Endodermal cell (in vitro differentiated cells): Measurements from ENCODE around the gene HTD2. TPM values are rescaled to one million over a fixed set of nuclear protein-coding genes. Genes with fewer than 3 reads are reported as not detected.
"Not testable (repeated sequence)": the region's sequence is repeated elsewhere in the genome, so short reads cannot be mapped to it uniquely, and the experiment has no call there.

ENCODE experiments used
- DNase-seq: peaks from one replicate; pipeline ENCODE4 v3.0.0-alpha.2; 2017
- H3K27ac ChIP-seq: 2 replicates; pipeline ENCODE4 v1.5.1; 2013; ENCODE audit warnings: mild to moderate bottlenecking, low read depth, low read length, moderate library complexity
- H3K27me3 ChIP-seq: 2 replicates; pipeline ENCODE4 v1.6.1; 2013; ENCODE audit warnings: mild to moderate bottlenecking, low read length, moderate library complexity; ENCODE audit not compliant: insufficient read depth, control insufficient read depth, poor library complexity, severe bottlenecking
- H3K36me3 ChIP-seq: 2 replicates; pipeline ENCODE4 v1.7.0; 2013; ENCODE audit warnings: mild to moderate bottlenecking, low read length, moderate library complexity; ENCODE audit not compliant: control insufficient read depth, insufficient read depth
- H3K4me1 ChIP-seq: one replicate; pipeline ENCODE4 v1.7.0; 2013; ENCODE audit warnings: low read length; ENCODE audit not compliant: control insufficient read depth, insufficient read depth
- H3K4me3 ChIP-seq: 2 replicates; pipeline ENCODE4 v1.5.1; 2013; ENCODE audit warnings: mild to moderate bottlenecking, low read length, moderate library complexity
- H3K9ac ChIP-seq: 2 replicates; pipeline ENCODE4 v1.6.1; 2013; ENCODE audit warnings: mild to moderate bottlenecking, low read length, moderate library complexity; ENCODE audit not compliant: poor library complexity, severe bottlenecking; ENCODE audit errors: extremely low read depth
- H3K9me3 ChIP-seq: 2 replicates; pipeline ENCODE4 v1.6.1; 2013; ENCODE audit warnings: mild to moderate bottlenecking, low read length, moderate library complexity; ENCODE audit not compliant: control insufficient read depth
- H3K27ac Mint-ChIP-seq: 2 replicates; pipeline ENCODE4 v1.8.0; 2020; ENCODE audit warnings: mixed read lengths
- H3K27me3 Mint-ChIP-seq: 2 replicates; pipeline ENCODE4 v1.8.0; 2021; ENCODE audit warnings: mild to moderate bottlenecking, mixed read lengths; ENCODE audit not compliant: insufficient read depth
- H3K36me3 Mint-ChIP-seq: 2 replicates; pipeline ENCODE4 v1.8.0; 2020; ENCODE audit warnings: low read depth, mixed read lengths
- H3K4me1 Mint-ChIP-seq: 2 replicates; pipeline ENCODE4 v1.8.0; 2020; ENCODE audit warnings: mixed read lengths
- H3K4me3 Mint-ChIP-seq: 2 replicates; pipeline ENCODE4 v1.8.0; 2020; ENCODE audit warnings: mild to moderate bottlenecking, moderate library complexity, mixed read lengths
- H3K9me3 Mint-ChIP-seq: 2 replicates; pipeline ENCODE4 v1.8.0; 2020; ENCODE audit warnings: mild to moderate bottlenecking, mixed read lengths
- CTCF ChIP-seq: fragments of 200-600 bp; sonication (generic); conservative IDR thresholded peaks from 2 replicates; pipeline ENCODE4 v1.5.0; 2021; ENCODE audit warnings: antibody characterized with exemption, mild to moderate bottlenecking
- WGBS, 2 experiments: methylation state at CpG; one replicate each; pipeline versions ENCODE4 v1.1.5 to v1.1.7; 2013; ENCODE audit warnings: missing lambda C conversion rate in 2 of 2, mixed read lengths in 1 of 2; ENCODE audit not compliant: insufficient coverage in 1 of 2, insufficient read length in 1 of 2; 5-methylcytosine and 5-hydroxymethylcytosine counted together
- total RNA-seq, 2 donors: library from RNA; stranded (reverse); fragmentation: NEBNext Ultra II Directional in 1 of 2; extraction: Animal tissue kit (Norgen Biotek cat#: 25700) in 1 of 2; gene quantifications; 2 replicates in 1 of 2; 3 replicates in 1 of 2; pipeline ENCODE4 v1.2.1, GENCODE V29; 2021

Gene HTD2
- total RNA-seq, 2 donors from 2014 or later, result 10.5 to 13.7 TPM

- H3K4me1 ChIP-seq, result no peaks in the 10 kb centered on the region
- no peak overlapping the region for H3K9ac ChIP-seq
- no peaks in the 10 kb centered on the region for H3K9me3 ChIP-seq
- WGBS, 2 experiments, result 67 to 80% methylated on average over 1 of the region's 1 CpG
- Mint-ChIP-seq H3K36me3 (peaks cover 4% of the 10 kb centered on the region), H3K4me1 (peaks cover 23% of the 10 kb centered on the region), H3K9me3 (no peaks in the 10 kb centered on the region), H3K27ac (no peak overlapping the region), H3K4me3 (no peak overlapping the region), H3K27me3 (peaks cover 11% of the 10 kb centered on the region)
- no peak overlapping the region for H3K27ac ChIP-seq
- H3K27me3 ChIP-seq, result peaks cover 10% of the 10 kb centered on the region
- H3K36me3 ChIP-seq, result no peaks in the 10 kb centered on the region
- DNase-seq, result no peak
- no peak overlapping the region for H3K4me3 ChIP-seq
- TF ChIP-seq CTCF, result no peak
Measured at GRCh38 chr3:58335652-58335947, 29.3 kb downstream of the HTD2 start.

GRCh38 chr3:58336135-58336882 lies 30.0 kb downstream of the HTD2 start:
- H3K4me1 Mint-ChIP-seq, result peaks cover 23% of the 10 kb centered on the region

GRCh38 chr3:58337190-58337589 lies 30.9 kb downstream of the HTD2 start:
- 93 to 100% methylated on average over 1 of the region's 1 CpG for WGBS, 2 experiments
- H3K9ac ChIP-seq, result no peak overlapping the region
- DNase-seq, result no peak
- Mint-ChIP-seq H3K27me3 (peaks cover under 1% of the 10 kb centered on the region), H3K27ac (no peak overlapping the region), H3K4me3 (no peak overlapping the region), H3K36me3 (peaks cover 4% of the 10 kb centered on the region), H3K9me3 (no peaks in the 10 kb centered on the region), H3K4me1 (peaks cover 23% of the 10 kb centered on the region)
- no peaks in the 10 kb centered on the region for H3K9me3 ChIP-seq
- H3K36me3 ChIP-seq, result no peaks in the 10 kb centered on the region
- H3K27me3 ChIP-seq, result peaks cover 3% of the 10 kb centered on the region
- H3K4me3 ChIP-seq, result no peak overlapping the region
- no peak overlapping the region for H3K27ac ChIP-seq
- H3K4me1 ChIP-seq, result no peaks in the 10 kb centered on the region
- TF ChIP-seq CTCF, result no peak

More at GRCh38 chr3:58336135-58336882, 30.0 kb downstream of the HTD2 start:
- WGBS, 2 experiments, result 100% methylated on average over 1 of the region's 3 CpGs
- Mint-ChIP-seq H3K9me3 (no peaks in the 10 kb centered on the region), H3K27ac (no peak overlapping the region), H3K4me3 (no peak overlapping the region), H3K27me3 (peaks cover 7% of the 10 kb centered on the region), H3K36me3 (peaks cover 4% of the 10 kb centered on the region)
- Histone ChIP-seq H3K36me3 (no peaks in the 10 kb centered on the region), H3K27ac (no peak overlapping the region), H3K4me3 (no peak overlapping the region), H3K9me3 (no peaks in the 10 kb centered on the region), H3K9ac (no peak overlapping the region), H3K27me3 (peaks cover 10% of the 10 kb centered on the region), H3K4me1 (no peaks in the 10 kb centered on the region)
- TF ChIP-seq CTCF, result no peak
- no peak for DNase-seq

GRCh38 chr3:58339146-58339545 lies 32.8 kb downstream of the HTD2 start:
- not testable (repeated sequence) for H3K4me3 ChIP-seq, H3K36me3 ChIP-seq, H3K4me3 Mint-ChIP-seq, H3K27me3 Mint-ChIP-seq, DNase-seq, H3K9ac ChIP-seq, H3K27me3 ChIP-seq, H3K4me1 ChIP-seq, H3K27ac Mint-ChIP-seq, H3K9me3 Mint-ChIP-seq, H3K36me3 Mint-ChIP-seq, H3K9me3 ChIP-seq, H3K27ac ChIP-seq
- H3K4me1 Mint-ChIP-seq, result peaks cover 15% of the 10 kb centered on the region
- WGBS, 2 experiments, result 79 to 94% methylated on average over 8 to 12 of the region's 12 CpGs
